ENCODE results near the gene GHR. TPM values are rescaled to one million over a fixed set of nuclear protein-coding genes. Genes with fewer than 3 reads are reported as not detected.

The GHR gene
- total RNA-seq, 1 experiment from 2014 or later = 1.8 TPM

GRCh38 chr5:42404366-42404765 is 18.9 kb upstream of the GHR start:
- Mint-ChIP-seq H3K4me3 (ENCODE audit: unreplicated experiment) (no peak overlapping the region), H3K9me3 (ENCODE audit: unreplicated experiment) (no peaks in the 10 kb centered on the region), H3K27ac (ENCODE audit: low read depth, unreplicated experiment) (no peak overlapping the region), H3K4me1 (ENCODE audit: insufficient read depth, unreplicated experiment) (no peaks in the 10 kb centered on the region), H3K36me3 (ENCODE audit: insufficient read depth, unreplicated experiment) (no peaks in the 10 kb centered on the region), H3K27me3 (ENCODE audit: insufficient read depth, unreplicated experiment) (no peaks in the 10 kb centered on the region)
- intact Hi-C loops (cut with micrococcal nuclease) = no loop called here
- no TSS peak for BruUV-seq (replicated peaks)
- no peak for DNase-seq (ENCODE audit: unreplicated experiment)
- POLR2A ChIA-PET = no interaction called here
- CTCF ChIA-PET = interaction anchor here (0.6 to 1.0 kb wide), 2 partner anchors 10 to 347 kb away, joined by 3 read pairs; no protein-coding TSS in a partner anchor
- TF ChIP-seq CTCF (IDR thresholded peaks at IDR 0.05; ENCODE audit: unreplicated experiment) = no peak

- ChIA-PET CTCF (interaction anchor here (1.4 kb wide), 1 partner anchor 96 kb away, joined by 3 read pairs; no protein-coding TSS in a partner anchor), POLR2A (no interaction called here)
- Mint-ChIP-seq H3K4me3 (ENCODE audit: unreplicated experiment) (no peak overlapping the region), H3K4me1 (ENCODE audit: insufficient read depth, unreplicated experiment) (no peaks in the 10 kb centered on the region), H3K27me3 (ENCODE audit: insufficient read depth, unreplicated experiment) (no peaks in the 10 kb centered on the region), H3K36me3 (ENCODE audit: insufficient read depth, unreplicated experiment) (peaks cover 6% of the 10 kb centered on the region), H3K9me3 (ENCODE audit: unreplicated experiment) (peaks cover 11% of the 10 kb centered on the region), H3K27ac (ENCODE audit: low read depth, unreplicated experiment) (no peak overlapping the region)
- no peak for TF ChIP-seq CTCF (IDR thresholded peaks at IDR 0.05; ENCODE audit: unreplicated experiment)
- BruUV-seq (replicated peaks) = no TSS peak
- intact Hi-C loops (cut with micrococcal nuclease) = no loop called here
- no peak for DNase-seq (ENCODE audit: unreplicated experiment)
Observed at GRCh38 chr5:42419294-42419693, 3.9 kb upstream of the GHR start.

GRCh38 chr5:42422656-42423280 is 471 bp upstream of the GHR start:
- BruUV-seq (replicated peaks) = no TSS peak
- DNase-seq (ENCODE audit: unreplicated experiment) = no peak
- no peaks in the 10 kb centered on the region for H3K27me3 Mint-ChIP-seq (ENCODE audit: insufficient read depth, unreplicated experiment)
- H3K4me1 Mint-ChIP-seq (ENCODE audit: insufficient read depth, unreplicated experiment) = no peaks in the 10 kb centered on the region
- no peak overlapping the region for H3K27ac Mint-ChIP-seq (ENCODE audit: low read depth, unreplicated experiment)
- no peak for TF ChIP-seq CTCF (IDR thresholded peaks at IDR 0.05; ENCODE audit: unreplicated experiment)
- POLR2A ChIA-PET = interaction anchor here (0.7 to 5.1 kb wide), 17 partner anchors 23 to 518 kb away, joined by 3 to 62 read pairs (median 4); partner anchors contain the start of gene RIMOC1
- intact Hi-C loops (cut with micrococcal nuclease) = loop anchor here (1.0 to 2.0 kb wide), 5 partner anchors 161 to 566 kb away; no protein-coding TSS in a partner anchor
- H3K9me3 Mint-ChIP-seq (ENCODE audit: unreplicated experiment) = no peaks in the 10 kb centered on the region
- H3K36me3 Mint-ChIP-seq (ENCODE audit: insufficient read depth, unreplicated experiment) = peaks cover 6% of the 10 kb centered on the region
- CTCF ChIA-PET = interaction anchor here (0.6 to 6.4 kb wide), 62 partner anchors 9 to 694 kb away, joined by 3 to 113 read pairs (median 4); no protein-coding TSS in a partner anchor
- H3K4me3 Mint-ChIP-seq (ENCODE audit: unreplicated experiment) = no peak overlapping the region

GRCh38 chr5:42426016-42426415 is 2.8 kb downstream of the GHR start:
- H3K27ac Mint-ChIP-seq (ENCODE audit: low read depth, unreplicated experiment) = no peak overlapping the region
- intact Hi-C loops (cut with micrococcal nuclease) = no loop called here
- ChIA-PET CTCF (interaction anchor here (0.5 to 6.4 kb wide), 11 partner anchors 11 to 464 kb away, joined by 3 to 113 read pairs (median 4); no protein-coding TSS in a partner anchor), POLR2A (interaction anchor here (0.7 to 5.1 kb wide), 5 partner anchors 69 to 522 kb away, joined by 3 to 62 read pairs (median 9); partner anchors contain the start of gene RIMOC1)
- no TSS peak for BruUV-seq (replicated peaks)
- no peaks in the 10 kb centered on the region for H3K9me3 Mint-ChIP-seq (ENCODE audit: unreplicated experiment)
- H3K36me3 Mint-ChIP-seq (ENCODE audit: insufficient read depth, unreplicated experiment) = no peaks in the 10 kb centered on the region
- H3K4me3 Mint-ChIP-seq (ENCODE audit: unreplicated experiment) = no peak overlapping the region
- no peak for TF ChIP-seq CTCF (IDR thresholded peaks at IDR 0.05; ENCODE audit: unreplicated experiment)
- no peaks in the 10 kb centered on the region for H3K27me3 Mint-ChIP-seq (ENCODE audit: insufficient read depth, unreplicated experiment)
- no peaks in the 10 kb centered on the region for H3K4me1 Mint-ChIP-seq (ENCODE audit: insufficient read depth, unreplicated experiment)
- DNase-seq (ENCODE audit: unreplicated experiment) = no peak

Measured in MCF 10A (cell line).